HG03045 (cell line): ENCODE data around the gene GPATCH11.

ENCODE experiments used
- ATAC-seq: cut with Tn5 transposase; IDR thresholded peaks from one replicate; pipeline ENCODE4 v1.9.1; 2021; ENCODE audit warnings: mild to moderate bottlenecking, moderate library complexity; ENCODE audit not compliant: unreplicated experiment

The GPATCH11 gene

GRCh38 chr2:37083873-37084794, at the start of gene GPATCH11, which contains the start of gene HEATR5B:
Gene GPATCH11, plus strand, starts transcription at chr2:37084518. Its CDS starts 3,864 bp downstream, at chr2:37088382.
Gene HEATR5B, minus strand, starts transcription at chr2:37084372. Its CDS starts 958 bp downstream, at chr2:37083414.
- peak; percentile 86 for ATAC-seq

- ATAC-seq: no peak
These were observed 46.5 kb upstream of the GPATCH11 start for GRCh38 chr2:37037771-37038170.

- ATAC-seq: no peak
These were observed 44.7 kb upstream of the GPATCH11 start for GRCh38 chr2:37039580-37039979.

GRCh38 chr2:37052600-37053332, 31.6 kb upstream of the GPATCH11 start:
- no peak for ATAC-seq

- ATAC-seq: no peak
These were observed 24.5 kb upstream of the GPATCH11 start for GRCh38 chr2:37059841-37060240.

GRCh38 chr2:37060446-37060845, 23.9 kb upstream of the GPATCH11 start:
- no peak for ATAC-seq

- no peak for ATAC-seq
These were observed 23.2 kb upstream of the GPATCH11 start for GRCh38 chr2:37061013-37061711.

- no peak for ATAC-seq
These were observed 22.5 kb upstream of the GPATCH11 start for GRCh38 chr2:37061776-37062175.

- ATAC-seq: no peak
These were observed 15.6 kb upstream of the GPATCH11 start for GRCh38 chr2:37068686-37069085.

GRCh38 chr2:37070931-37071330, 13.4 kb upstream of the GPATCH11 start:
- ATAC-seq: no peak

GRCh38 chr2:37080266-37080665, 4.1 kb upstream of the GPATCH11 start:
- ATAC-seq: no peak

- no peak for ATAC-seq
These were observed 3.6 kb upstream of the GPATCH11 start for GRCh38 chr2:37080689-37081088.

- ATAC-seq: no peak
These were observed 479 bp downstream of the GPATCH11 start for GRCh38 chr2:37084797-37085196.

- ATAC-seq: no peak
These were observed 1.4 kb downstream of the GPATCH11 start for GRCh38 chr2:37085731-37086147.

GRCh38 chr2:37090019-37090477, 5.7 kb downstream of the GPATCH11 start:
- peak; percentile 82 for ATAC-seq

- no peak for ATAC-seq
These were observed 7.6 kb downstream of the GPATCH11 start for GRCh38 chr2:37091873-37092272.

- no peak for ATAC-seq
These were observed 12.2 kb downstream of the GPATCH11 start for GRCh38 chr2:37096568-37096967.

- no peak for ATAC-seq
These were observed 14.2 kb downstream of the GPATCH11 start for GRCh38 chr2:37098416-37099118.

- no peak for ATAC-seq
These were observed 15.7 kb downstream of the GPATCH11 start for GRCh38 chr2:37100054-37100453.

- no peak for ATAC-seq
These were observed 18.3 kb downstream of the GPATCH11 start for GRCh38 chr2:37102588-37102987.
